Fibroblast of upper back skin (primary cell): ENCODE results near the gene OR10P1.

ENCODE experiments used
- DNase-seq: peaks from one replicate; pipeline ENCODE4 v3.0.0-alpha.2; 2013

Gene OR10P1

GRCh38 chr12:55652352-55652751, 15.7 kb downstream of the OR10P1 start:
- DNase-seq = no peak

GRCh38 chr12:55653031-55653430, 16.3 kb downstream of the OR10P1 start:
- DNase-seq = no peak

- no peak for DNase-seq
Observed at GRCh38 chr12:55654511-55655214, 18.0 kb downstream of the OR10P1 start.

GRCh38 chr12:55657212-55657611, 20.5 kb downstream of the OR10P1 start:
- no peak for DNase-seq

GRCh38 chr12:55658212-55658611, 21.5 kb downstream of the OR10P1 start:
- DNase-seq = no peak

- DNase-seq = no peak
Observed at GRCh38 chr12:55658635-55659391, 22.1 kb downstream of the OR10P1 start.

- peak; percentile 15 for DNase-seq
Observed at GRCh38 chr12:55659486-55660385, 23.0 kb downstream of the OR10P1 start.

- DNase-seq = peak; percentile 13
Observed at GRCh38 chr12:55663391-55663790, 26.7 kb downstream of the OR10P1 start.

- no peak for DNase-seq
Observed at GRCh38 chr12:55664826-55665225, 28.1 kb downstream of the OR10P1 start.

GRCh38 chr12:55666508-55666907, 29.8 kb downstream of the OR10P1 start:
- no peak for DNase-seq

- DNase-seq = no peak
Observed at GRCh38 chr12:55670276-55670675, 33.6 kb downstream of the OR10P1 start.

- no peak for DNase-seq
Observed at GRCh38 chr12:55671746-55672145, 35.1 kb downstream of the OR10P1 start.

GRCh38 chr12:55673638-55674037, 36.9 kb downstream of the OR10P1 start:
- DNase-seq = no peak

- no peak for DNase-seq
Observed at GRCh38 chr12:55675666-55676065, 39.0 kb downstream of the OR10P1 start.

GRCh38 chr12:55676707-55677106, 40.0 kb downstream of the OR10P1 start:
- no peak for DNase-seq

- DNase-seq = no peak
Observed at GRCh38 chr12:55679691-55680090, 43.0 kb downstream of the OR10P1 start.

GRCh38 chr12:55681142-55682077, 44.7 kb downstream of the OR10P1 start:
- DNase-seq = peak; percentile 38

- DNase-seq = no peak
Observed at GRCh38 chr12:55682087-55682796, 45.5 kb downstream of the OR10P1 start.

GRCh38 chr12:55683676-55684075, 47.0 kb downstream of the OR10P1 start:
- DNase-seq = no peak

- no peak for DNase-seq
Observed at GRCh38 chr12:55684761-55685370, 48.2 kb downstream of the OR10P1 start.

- no peak for DNase-seq
Observed at GRCh38 chr12:55685671-55686070, 49.0 kb downstream of the OR10P1 start.
